GM21360 (cell line): Measurements from ENCODE around the gene SERGEF.
A peak's percentile ranks its signal among the peaks of the same experiment; 100 is the strongest.

Experiments used
- ATAC-seq: cut with Tn5 transposase; IDR thresholded peaks from one replicate; pipeline ENCODE4 v1.9.1; 2021; ENCODE audit warnings: mild to moderate bottlenecking, moderate library complexity; ENCODE audit not compliant: unreplicated experiment

The SERGEF gene

DNA sequence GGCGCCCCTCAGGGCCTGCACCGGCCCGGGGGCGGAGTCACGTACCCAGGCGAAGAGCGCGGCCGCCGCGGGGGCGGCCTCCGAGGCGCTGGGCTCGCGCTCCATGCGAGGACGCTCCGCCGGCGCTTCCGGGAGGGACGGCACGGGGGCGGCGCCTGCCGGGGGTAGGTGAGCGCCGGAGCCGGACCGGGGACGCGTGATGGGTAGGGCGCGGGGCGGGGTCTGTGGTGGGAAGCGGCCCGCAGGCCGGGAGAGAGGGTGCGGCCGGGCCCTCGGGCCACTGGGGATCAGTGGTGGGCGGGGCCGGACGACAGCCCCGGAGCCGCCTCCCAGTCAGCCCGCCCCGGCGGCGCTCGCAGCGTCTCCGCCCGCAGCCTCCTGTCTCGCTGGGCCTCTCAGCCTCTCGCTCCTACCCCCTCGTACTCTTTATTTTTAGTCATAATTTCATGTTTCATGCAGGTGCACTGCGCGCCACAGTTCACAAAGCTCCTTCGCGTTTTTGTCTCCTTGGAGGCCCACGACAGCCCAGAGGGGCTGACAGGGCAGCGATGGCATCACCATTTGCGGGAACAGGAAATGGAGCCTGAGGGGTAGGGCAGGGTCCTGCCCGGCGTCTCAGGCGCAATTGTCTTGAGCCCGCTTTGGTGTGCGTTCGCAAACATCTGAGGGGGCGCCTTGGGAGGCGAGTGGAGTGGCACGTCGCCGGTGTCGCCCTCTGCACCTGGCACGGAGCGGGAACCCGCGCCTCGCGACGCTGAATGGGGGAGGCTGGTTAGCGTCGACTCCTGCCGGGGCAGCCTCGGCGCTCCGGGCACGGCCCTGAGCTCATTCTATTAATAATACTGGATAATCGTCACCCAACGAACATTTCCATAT is at the start of gene SERGEF:
Gene SERGEF (minus strand): TSS at position 142 of the 876 bp plus-strand sequence. CDS start 37 bp downstream, at position 105.
- peak; percentile 88 for ATAC-seq

DNA sequence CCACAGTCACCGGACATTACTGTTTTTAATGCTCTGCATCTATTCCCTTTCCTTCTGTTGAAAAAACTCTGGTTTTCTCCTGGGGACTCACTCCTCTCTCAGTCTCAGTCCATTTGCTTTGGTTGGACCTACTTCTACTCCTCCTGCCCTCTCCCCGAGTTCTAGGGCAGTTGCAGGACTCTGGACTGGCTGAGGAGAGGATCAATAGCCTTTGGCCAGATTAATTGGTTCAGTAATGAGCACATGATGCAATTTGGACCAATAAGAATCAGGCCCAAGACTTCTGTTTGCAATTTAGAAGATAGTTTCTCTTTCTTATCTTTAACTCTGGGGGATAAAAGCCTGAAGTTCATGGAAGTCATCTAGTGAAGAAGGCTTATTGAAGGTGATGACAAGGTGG is 48.5 kb upstream of the SERGEF start:
- no peak for ATAC-seq

DNA sequence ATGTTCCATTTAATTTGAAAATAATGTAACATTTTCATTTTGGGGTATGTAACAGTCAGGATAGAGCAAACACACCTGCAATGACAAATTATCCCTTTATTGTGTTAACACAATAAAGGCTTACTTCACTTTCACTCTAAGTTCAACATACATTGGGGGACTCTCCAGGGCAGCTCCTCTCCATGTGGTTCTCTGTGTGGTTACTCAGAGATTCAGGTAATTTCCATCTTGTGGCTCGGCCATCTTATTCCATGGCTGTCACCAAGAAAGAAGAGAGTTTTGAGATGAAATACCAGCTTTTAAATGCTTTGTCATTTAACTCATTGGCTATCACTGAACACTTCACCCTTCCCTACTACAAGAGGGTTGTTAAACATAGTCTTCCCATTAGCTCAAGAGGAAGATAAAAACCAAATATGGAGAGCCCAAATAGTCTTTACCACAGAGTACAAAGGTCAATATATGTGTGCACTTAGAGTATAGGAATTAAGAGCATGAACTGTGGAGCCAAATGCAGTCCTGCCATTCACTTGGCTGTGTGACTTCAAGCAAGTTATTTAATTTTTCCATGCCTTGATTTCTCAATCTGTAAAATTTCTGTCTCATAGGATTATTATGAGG is 43.8 kb upstream of the SERGEF start:
- ATAC-seq = no peak

DNA sequence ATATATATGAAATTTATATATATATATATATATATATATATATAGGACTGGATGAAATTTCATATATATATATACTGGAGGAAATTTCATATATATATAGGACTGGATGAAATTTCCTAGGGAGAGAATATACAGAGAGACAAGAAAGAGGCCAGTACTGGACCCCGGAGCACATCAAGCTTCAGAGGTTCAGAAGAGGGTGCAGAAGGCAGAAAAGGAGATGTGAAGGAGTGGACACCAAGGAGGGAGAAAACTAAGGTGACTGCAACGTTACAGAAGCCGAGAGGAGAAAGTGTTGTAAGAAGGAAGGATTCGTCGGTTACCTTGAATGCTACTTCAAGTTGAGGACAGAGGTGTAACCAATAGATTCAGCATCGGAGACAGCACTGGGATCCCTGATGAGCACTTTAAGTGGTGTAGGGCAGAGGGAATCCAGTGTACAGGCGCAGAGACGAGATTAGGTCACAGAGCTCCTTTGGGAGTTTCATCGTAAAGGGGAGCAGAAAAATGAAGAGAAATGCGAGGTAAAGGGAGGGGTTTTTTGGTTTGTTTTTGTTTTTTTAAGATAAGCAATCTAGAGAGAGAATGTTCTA is 41.8 kb upstream of the SERGEF start:
- ATAC-seq = no peak

DNA sequence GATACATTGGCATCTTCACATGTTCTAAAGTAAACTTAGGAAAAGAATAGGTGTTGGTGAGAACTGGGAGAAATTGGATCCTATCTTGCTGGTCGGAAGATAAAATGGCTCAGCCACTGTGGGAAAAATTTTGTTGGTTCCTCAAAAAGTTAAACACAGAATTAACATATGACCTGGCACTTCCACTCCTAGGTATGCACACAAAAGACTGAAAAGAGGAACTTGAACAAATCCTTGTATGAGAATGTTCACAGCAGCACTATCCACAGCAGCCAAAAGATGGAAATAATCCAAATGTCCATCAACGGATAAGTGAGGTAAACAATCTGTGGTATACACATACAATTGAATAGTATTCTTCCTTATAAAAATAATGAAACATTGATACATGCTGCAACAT is 38.0 kb upstream of the SERGEF start:
- ATAC-seq = no peak

DNA sequence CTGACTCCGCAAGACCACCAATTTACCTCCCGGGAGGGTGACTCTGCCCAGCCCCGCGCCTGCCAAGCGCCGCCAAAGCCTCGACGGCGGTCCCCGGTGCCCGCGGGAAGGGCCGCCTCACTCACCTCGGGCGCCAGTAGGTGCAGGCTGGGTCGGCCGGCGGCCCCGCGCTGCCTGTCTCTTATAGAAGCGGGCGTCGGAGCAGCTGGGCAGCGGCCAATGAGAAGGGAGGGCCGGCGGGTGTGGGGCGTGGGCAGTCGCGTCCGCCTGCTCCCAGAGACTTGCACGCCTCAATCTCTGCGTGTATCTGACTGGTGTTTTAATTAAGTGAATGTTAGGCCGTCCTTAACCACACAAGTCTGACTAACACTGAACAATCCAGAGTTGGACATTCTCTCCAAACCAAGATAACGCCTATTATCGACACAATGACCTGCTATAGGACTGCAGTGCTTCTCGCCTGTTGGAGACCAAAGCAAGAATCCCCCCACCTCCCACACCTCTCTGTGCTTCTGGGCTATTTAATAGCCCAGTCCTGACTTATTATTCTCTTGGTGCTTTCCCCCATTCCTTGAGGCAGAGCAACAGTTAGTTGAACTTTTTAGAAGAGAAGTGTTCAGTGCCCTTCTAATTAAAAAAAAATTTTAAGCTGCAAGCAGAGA is 33.4 kb upstream of the SERGEF start, which contains the start of gene TPH1:
Gene TPH1 (minus strand): TSS at position 154 of the 662 bp plus-strand sequence. CDS start 5,507 bp downstream, outside the sequence.
- no peak for ATAC-seq

DNA sequence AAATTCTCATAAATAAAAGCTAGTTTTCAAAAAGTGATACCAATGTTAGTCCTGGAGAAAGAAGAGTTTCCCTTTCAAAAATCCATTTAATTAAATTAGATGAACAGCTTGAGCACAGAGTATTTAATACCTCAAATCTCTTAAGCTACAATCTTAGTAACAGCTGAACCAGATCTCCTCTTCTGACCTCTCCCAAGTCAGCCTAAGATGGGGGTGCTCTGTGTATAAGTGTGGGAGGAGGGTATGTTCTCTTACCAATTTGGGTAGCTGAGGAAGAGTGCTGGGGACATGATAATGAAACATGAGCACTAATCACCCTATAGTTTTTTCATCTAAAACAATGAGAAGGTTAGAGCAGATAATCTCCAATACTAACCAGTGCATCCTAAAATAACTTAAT is 23.6 kb upstream of the SERGEF start:
- no peak for ATAC-seq

DNA sequence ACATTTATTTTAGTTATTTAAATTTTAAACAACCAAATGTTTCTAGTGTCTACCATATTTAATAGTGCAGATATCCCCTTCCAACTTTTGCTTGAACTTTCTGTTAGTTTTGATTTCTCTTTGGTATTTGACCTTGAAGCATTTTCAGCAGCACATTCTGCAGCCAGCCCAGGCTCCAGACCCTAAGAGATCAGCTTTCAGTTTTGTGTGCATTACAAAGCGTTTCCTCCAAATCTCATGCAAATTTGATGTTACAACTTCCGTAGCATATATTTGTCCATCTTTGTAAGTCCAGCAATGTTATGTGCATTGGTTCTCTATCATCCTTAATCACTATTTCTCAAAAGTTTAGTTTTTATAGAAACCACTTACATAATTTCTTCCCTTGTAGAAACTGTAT is 14.6 kb upstream of the SERGEF start:
- ATAC-seq = no peak

DNA sequence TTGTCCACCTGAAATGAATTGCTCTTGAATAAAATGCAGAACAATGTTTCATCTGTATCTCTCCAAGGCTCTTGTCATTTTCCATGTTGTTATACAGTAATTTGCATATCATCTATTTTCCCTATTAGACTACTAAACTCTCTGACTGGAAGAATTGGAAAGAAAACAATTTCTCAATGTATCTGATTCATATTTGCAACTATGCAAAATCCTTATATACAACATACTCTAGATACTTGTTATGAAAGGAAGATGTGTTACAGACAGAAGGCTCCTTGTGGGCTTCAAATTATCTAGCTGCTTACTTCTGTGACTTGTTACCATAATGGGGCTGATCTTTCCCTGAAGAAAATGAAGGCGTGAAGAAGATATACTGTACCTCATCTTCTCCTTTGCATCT is 9.6 kb upstream of the SERGEF start:
- ATAC-seq = no peak

DNA sequence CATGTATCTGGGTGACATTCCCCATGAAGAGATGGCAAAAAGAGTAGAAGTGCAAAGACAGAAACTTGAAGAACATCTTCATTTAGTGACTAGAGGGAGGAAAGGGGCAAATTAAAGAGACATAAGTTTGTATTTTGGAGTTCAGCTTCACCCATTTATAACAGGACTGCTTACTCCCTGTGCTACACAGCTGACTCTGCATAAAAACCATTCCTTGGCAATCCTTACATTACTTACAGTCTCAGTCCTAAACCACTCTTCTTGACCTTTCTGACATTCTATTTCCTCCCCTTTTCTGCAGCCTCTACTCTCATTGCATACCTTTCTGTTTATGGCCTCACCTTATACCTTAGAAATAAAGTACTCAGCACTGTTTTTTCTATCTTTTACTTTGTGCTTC is 6.8 kb upstream of the SERGEF start:
- no peak for ATAC-seq

DNA sequence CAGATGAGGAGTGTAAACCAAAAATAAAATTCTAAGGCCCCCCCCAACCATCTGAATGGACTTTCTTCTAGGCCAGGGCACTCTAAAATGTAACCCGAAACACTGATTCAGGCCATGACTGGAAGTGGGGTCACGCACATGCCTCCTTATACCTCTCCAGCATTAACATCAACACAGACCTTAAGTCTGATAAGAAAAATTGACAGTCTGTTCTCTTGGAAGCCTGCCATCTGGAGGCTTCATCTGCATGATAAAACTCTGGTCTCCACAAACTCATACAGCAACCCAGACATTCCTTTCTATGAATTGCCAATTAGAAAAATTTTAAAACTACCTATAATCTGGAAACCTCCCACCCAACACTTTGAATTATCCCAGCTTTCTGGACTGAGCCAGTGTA is 3.9 kb upstream of the SERGEF start:
- no peak for ATAC-seq

DNA sequence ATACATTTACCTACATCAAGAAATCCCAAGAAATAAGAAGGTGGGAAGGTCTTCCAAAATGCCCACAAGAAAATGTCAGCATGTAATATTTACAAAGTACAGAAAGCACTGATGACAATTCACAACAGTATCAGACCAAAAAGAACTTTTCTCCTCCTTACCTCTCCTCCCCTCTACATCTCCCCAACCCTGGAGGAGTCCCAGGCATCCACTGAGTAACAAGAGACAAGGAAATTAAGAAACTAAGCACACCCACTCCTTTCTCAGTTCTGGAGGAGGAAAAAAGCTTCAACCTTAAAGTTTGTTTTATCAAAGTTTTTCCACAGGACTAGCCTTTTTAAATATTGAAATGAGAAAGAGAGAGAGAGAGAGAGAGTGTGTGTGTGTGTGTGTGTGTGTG is 2.0 kb upstream of the SERGEF start:
- no peak for ATAC-seq

DNA sequence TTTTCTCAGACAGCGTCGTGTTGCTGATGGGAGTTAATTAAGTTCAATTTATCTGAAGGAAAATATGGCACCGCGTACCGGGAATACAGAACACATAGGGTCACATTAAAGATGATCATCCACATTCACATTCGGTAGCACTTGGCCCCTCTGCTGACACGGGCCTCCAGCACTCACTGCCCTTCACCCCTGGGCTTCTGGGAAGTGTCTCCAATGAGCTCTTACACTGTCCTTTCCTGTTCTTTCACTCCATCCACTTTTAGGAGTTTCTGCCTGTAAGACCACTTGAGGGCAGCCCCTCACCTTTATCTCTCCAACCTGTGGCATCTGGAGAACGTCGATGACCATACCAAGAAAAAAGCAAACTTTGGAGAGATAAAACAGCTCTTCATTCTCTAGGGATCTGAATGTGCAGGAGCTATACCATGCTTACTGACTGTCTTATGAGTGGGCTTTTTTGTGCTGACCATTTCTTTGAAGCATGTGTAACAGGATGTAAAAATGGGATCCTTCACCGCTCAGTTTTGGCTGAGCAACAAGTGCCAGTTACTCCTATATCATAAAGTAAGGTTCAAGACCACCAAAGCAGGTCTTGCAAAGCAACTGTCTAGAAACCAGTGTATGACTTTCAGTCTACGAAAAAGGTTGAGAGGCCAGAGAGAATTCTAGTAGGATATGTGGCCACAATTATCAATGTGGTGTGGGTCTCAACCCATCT is 1.1 kb upstream of the SERGEF start:
- no peak for ATAC-seq

DNA sequence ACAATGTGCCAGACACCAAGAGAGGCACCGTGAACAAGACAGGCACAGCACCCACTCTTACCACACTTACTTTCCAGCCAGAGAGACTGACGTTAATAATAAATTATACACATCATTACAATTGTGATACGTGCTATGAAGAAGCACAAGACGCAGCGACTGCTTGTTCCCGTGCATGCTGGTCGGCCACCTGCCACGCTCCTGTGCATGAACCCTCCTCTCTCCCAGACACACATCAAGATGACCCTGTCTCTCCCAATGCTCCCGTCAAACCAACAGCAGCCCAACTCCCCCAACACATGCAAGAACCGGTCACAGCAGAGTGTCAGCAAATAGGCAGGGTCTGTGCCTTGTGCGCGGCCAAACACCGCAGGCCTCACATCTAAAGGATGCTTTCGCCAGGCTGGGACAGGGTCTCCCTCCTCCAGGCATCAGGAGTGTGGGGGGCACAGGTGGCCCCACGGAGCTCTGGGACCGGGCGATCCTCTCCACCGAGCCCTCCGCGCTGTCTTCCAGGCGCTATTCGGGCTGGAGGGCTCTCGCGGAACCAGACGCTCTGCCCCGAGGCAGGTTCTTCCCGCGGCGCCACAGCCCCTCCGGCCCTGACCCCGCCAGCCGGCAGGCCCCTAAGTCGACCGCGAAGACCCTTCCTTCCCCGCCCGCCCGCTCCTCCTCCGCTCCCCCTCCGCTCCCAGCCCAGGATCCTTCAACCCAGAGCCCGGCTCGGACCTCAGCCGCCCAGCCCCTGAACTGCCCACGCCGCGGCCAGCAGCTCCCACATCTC is 533 bp downstream of the SERGEF start:
- ATAC-seq = peak; percentile 5

DNA sequence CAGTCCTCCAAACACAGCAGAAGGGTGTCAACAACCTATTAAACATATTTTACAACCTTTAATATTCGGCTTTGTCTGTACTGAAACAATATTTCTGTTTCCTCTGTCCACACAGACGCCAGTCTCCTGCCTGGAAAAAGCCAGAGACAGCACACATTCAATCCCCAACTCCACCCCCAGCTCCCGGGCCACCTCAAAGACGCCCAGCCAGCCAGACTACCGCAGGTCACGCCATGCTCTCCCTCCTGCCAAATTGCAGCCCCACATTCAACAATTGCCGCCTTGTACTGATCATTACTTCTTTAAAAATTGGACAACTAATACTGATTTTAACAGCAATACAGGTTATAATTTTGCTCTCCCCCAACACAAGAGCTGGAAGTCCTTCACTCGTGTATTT is 1.2 kb downstream of the SERGEF start:
- ATAC-seq = no peak

DNA sequence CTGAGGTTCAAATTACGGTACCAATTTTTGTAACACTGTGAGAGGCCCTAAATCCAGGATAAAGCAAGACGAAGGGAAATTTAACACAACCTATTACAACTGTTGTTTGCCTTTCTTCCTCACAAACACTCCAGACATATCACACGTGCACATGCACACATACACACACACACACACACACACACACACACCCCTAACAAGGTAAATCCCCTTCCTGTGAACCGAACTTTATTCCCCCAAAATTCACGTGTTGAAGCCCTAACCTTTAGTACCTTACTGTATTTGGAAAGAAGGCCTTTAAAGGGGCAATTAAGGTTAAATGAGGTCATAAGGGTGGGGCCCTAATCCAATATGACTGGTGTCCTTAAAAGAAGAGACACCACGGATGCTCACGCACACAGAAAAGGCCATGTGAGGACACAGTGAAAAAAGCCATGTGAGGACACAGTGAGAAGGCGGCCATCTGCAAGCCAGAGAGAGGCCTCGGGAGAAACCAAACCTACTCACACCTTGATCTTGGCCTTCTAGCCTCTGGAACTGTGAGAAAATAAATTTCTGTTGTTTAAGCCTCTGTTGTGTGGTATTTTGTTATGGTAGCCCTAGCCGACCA is 1.8 kb downstream of the SERGEF start:
- ATAC-seq = no peak

DNA sequence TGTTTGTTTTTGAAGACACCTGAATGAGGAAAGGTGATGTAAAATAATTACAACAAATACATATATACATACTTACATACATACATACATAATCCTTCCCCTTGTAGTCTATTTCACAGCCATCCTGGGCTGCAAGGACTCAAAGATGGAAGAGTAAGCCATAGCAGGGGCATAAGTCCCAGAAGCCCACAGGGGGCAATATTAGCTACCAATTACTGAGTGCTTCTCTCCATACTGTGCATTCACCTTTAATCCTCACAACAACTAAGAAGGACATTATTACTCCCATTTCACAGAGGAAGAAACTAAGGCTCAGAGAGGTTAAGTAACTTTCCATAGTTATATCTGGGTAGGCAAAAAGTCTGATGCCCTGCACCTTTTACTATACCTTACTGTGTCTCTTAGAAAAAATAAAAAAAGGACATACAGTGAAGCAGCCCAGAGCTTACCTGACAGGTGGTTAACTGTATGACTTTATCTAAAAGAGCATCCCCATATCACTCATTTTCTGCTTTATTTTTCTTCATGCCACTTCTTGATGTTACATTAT is 2.7 kb downstream of the SERGEF start:
- no peak for ATAC-seq

DNA sequence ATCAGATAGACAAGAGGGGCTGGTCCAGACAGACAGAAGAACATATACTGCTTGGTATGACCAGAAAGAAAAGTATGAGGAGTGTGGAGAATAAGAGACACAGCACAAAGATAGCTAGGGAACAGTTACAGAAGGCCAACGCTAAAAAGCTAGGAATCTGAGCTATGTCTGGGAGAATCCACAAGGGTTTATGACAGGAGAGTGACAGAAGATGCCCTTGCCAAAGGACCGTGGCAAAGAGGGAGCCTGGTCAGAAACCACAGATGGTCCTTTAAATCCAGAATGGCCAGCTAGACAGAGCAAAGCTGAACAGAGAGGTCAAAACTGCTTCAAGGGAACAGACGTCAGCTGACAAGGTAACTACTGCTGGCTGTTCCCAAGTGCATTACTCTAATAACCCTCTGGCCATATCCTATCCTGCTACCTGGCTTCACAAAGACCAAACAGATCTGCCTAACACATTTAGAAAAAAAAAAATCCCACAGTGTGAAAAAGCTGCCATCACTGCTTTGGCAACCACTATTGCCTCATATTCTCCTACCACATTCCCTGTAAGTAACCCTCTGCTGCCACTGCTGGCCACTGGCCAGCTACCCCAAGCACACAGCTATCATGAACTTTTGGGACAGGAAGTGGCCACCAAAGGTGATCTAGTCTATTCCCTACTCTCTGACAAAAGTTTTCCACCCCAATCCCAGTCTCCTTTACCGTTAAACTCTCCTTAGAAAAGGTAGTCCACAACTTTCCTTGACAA is 7.3 kb downstream of the SERGEF start:
- no peak for ATAC-seq

DNA sequence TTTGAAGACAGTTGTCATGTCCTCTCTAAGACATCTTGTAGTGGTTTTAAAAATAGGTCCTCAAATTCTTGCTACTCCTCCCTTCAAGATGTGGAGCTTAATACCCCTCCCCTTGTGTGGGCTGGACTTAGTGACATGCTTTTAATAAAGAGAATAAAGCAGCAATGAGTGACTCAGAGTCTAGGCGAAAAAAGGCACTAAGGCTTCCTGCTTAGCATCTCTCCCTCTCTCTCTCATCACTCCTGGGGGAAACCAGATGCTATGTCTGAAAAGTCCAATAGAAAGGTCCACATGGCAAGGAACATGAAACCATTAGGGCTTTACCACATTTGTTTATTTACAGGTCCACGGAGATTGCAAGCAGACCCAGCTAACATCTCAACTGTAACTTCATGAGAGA is 11.7 kb downstream of the SERGEF start:
- no peak for ATAC-seq
